Mesenchymal stem cell (in vitro differentiated cells and primary cell): ENCODE measurements around the gene TMEM50B.
A peak's percentile ranks its signal among the peaks of the same experiment; 100 is the strongest.

Source experiments
- DNase-seq: peaks from one replicate; pipeline ENCODE4 v3.0.0-alpha.2; 2013
- H2AFZ ChIP-seq: one replicate; pipeline ENCODE4 v1.6.1; 2013; ENCODE audit warnings: low read depth, mild to moderate bottlenecking, control low read depth, inconsistent platforms, low read length, moderate library complexity
- H2AK5ac ChIP-seq: 2 replicates; pipeline ENCODE4 v1.6.1; 2013; ENCODE audit warnings: low read length, moderate library complexity, mild to moderate bottlenecking, inconsistent platforms; ENCODE audit not compliant: severe bottlenecking
- H2BK120ac ChIP-seq: one replicate; pipeline ENCODE4 v1.6.1; 2013; ENCODE audit warnings: low read depth, mild to moderate bottlenecking, inconsistent platforms, low read length, moderate library complexity
- H2BK12ac ChIP-seq, 2 experiments: one replicate each; pipeline ENCODE4 v1.6.1; 2013; ENCODE audit warnings: inconsistent platforms in 2 of 2, low read length in 2 of 2, mild to moderate bottlenecking in 2 of 2, moderate library complexity in 2 of 2, control low read depth in 1 of 2
- H2BK15ac ChIP-seq: one replicate; pipeline ENCODE4 v1.6.1; 2013; ENCODE audit warnings: mild to moderate bottlenecking, low read depth, inconsistent platforms; ENCODE audit not compliant: poor library complexity, severe bottlenecking
- H2BK5ac ChIP-seq: 2 replicates; pipeline ENCODE4 v1.6.1; 2013; ENCODE audit warnings: low read depth, mild to moderate bottlenecking, low read length, control low read depth, inconsistent platforms; ENCODE audit not compliant: poor library complexity, severe bottlenecking
- H3K14ac ChIP-seq, 2 experiments: one replicate each; pipeline ENCODE4 v1.6.1; 2013; ENCODE audit warnings: inconsistent platforms in 2 of 2, low read length in 2 of 2, control low read depth in 1 of 2, mild to moderate bottlenecking in 1 of 2, moderate library complexity in 1 of 2
- H3K18ac ChIP-seq, 2 experiments: one replicate each; pipeline ENCODE4 v1.6.1; 2013; ENCODE audit warnings: inconsistent platforms in 2 of 2, low read length in 2 of 2, control low read depth in 1 of 2, low read depth in 1 of 2, mild to moderate bottlenecking in 1 of 2
- H3K23ac ChIP-seq, 2 experiments: one replicate each; pipeline ENCODE4 v1.6.1; 2013; ENCODE audit warnings: inconsistent platforms in 2 of 2, low read length in 2 of 2, mild to moderate bottlenecking in 2 of 2, moderate library complexity in 2 of 2, control low read depth in 1 of 2
- H3K27ac ChIP-seq: 2 replicates; pipeline ENCODE4 v1.5.1; 2013; ENCODE audit warnings: mild to moderate bottlenecking, moderate library complexity, low read length, control low read depth, inconsistent platforms; ENCODE audit not compliant: poor library complexity, severe bottlenecking
- H3K27me3 ChIP-seq, 2 experiments: 2 replicates each; pipeline versions ENCODE4 v1.6.1 to v1.7.0; 2013; ENCODE audit warnings: low read length in 2 of 2, mild to moderate bottlenecking in 2 of 2, moderate library complexity in 2 of 2, control low read depth in 1 of 2, inconsistent platforms in 1 of 2; ENCODE audit not compliant: control insufficient read depth in 1 of 2, insufficient read depth in 1 of 2
- H3K36me3 ChIP-seq, 2 experiments: 2 replicates each; pipeline versions ENCODE4 v1.6.1 to v1.7.0; 2013; ENCODE audit warnings: low read length in 2 of 2, control low read depth in 1 of 2, inconsistent platforms in 1 of 2, low read depth in 1 of 2, mild to moderate bottlenecking in 1 of 2; ENCODE audit not compliant: insufficient read depth in 2 of 2, control insufficient read depth in 1 of 2
- H3K4ac ChIP-seq, 2 experiments: one replicate each; pipeline ENCODE4 v1.6.1; 2013; ENCODE audit warnings: inconsistent platforms in 2 of 2, low read length in 2 of 2, mild to moderate bottlenecking in 2 of 2, moderate library complexity in 2 of 2, control low read depth in 1 of 2, low read depth in 1 of 2
- H3K4me1 ChIP-seq: 2 replicates; pipeline ENCODE4 v1.6.1; 2013; ENCODE audit warnings: low read depth, low read length, control low read depth; ENCODE audit not compliant: control insufficient read depth, insufficient read depth
- H3K4me2 ChIP-seq: 2 replicates; pipeline ENCODE4 v1.6.1; 2013; ENCODE audit warnings: low read length, mild to moderate bottlenecking, inconsistent platforms; ENCODE audit not compliant: poor library complexity, severe bottlenecking
- H3K4me3 ChIP-seq, 2 experiments: 2 replicates each; pipeline versions ENCODE4 v1.5.1 to v1.7.0; 2013; ENCODE audit warnings: low read length in 2 of 2, mild to moderate bottlenecking in 2 of 2, control low read depth in 1 of 2, low read depth in 1 of 2; ENCODE audit not compliant: insufficient read depth in 1 of 2
- H3K79me1 ChIP-seq: replicated peaks from 2 replicates; pipeline ENCODE4 v1.6.1; 2013; ENCODE audit warnings: mild to moderate bottlenecking, control low read depth, low read length, inconsistent platforms; ENCODE audit not compliant: poor library complexity, severe bottlenecking
- H3K9ac ChIP-seq: 2 replicates; pipeline ENCODE4 v1.7.0; 2013; ENCODE audit warnings: mild to moderate bottlenecking, low read length, moderate library complexity
- H3K9me3 ChIP-seq: 2 replicates; pipeline ENCODE4 v1.7.0; 2013; ENCODE audit warnings: mild to moderate bottlenecking, low read length; ENCODE audit not compliant: control insufficient read depth
- H4K8ac ChIP-seq: one replicate; pipeline ENCODE4 v1.6.1; 2013; ENCODE audit warnings: inconsistent platforms, mild to moderate bottlenecking, low read length, moderate library complexity
- H4K91ac ChIP-seq: one replicate; pipeline ENCODE4 v1.6.1; 2013; ENCODE audit warnings: mild to moderate bottlenecking, low read length, inconsistent platforms
- WGBS: methylation state at CpG from one replicate; pipeline ENCODE4 v1.1.7; 2013; ENCODE audit warnings: mixed read lengths; 5-methylcytosine and 5-hydroxymethylcytosine counted together

The TMEM50B gene

GRCh38 chr21:33437140-33437539 lies 42.6 kb downstream of the TMEM50B start:
- no peak overlapping the region for H4K91ac ChIP-seq

GRCh38 chr21:33434770-33435360 lies 44.9 kb downstream of the TMEM50B start:
- H3K36me3 ChIP-seq, result peaks cover 56 to 75% of the 10 kb centered on the region in 2 experiments
- peak overlapping the region; percentile 69 for H3K9ac ChIP-seq
- H3K4me1 ChIP-seq, result peaks cover 8% of the 10 kb centered on the region
- no peak overlapping the region for H3K4me2 ChIP-seq
- H2BK12ac ChIP-seq, result no peak overlapping the region
- no peak overlapping the region for H4K8ac ChIP-seq
- no peak overlapping the region for H2BK5ac ChIP-seq
- peak overlapping the region in 1 of 2 experiments; percentile 50 for H3K4me3 ChIP-seq
- no peak overlapping the region for H2BK120ac ChIP-seq
- peak overlapping the region in 1 of 2 experiments; percentile 11 for H3K18ac ChIP-seq
- peak overlapping the region; percentile 65 for H3K27ac ChIP-seq
- no peak overlapping the region for H3K23ac ChIP-seq
- no peaks in the 10 kb centered on the region for H3K27me3 ChIP-seq
- no peak overlapping the region for H4K91ac ChIP-seq
- peak; percentile 93 for DNase-seq
- no peak overlapping the region for H2AK5ac ChIP-seq
- no peak overlapping the region for H2BK15ac ChIP-seq
- H3K14ac ChIP-seq, result peak overlapping the region in 1 of 2 experiments; percentile 53
- H3K9me3 ChIP-seq, result no peaks in the 10 kb centered on the region
- no peak overlapping the region for H3K4ac ChIP-seq
- H3K79me1 ChIP-seq, result peaks cover 26% of the 10 kb centered on the region
- no peak overlapping the region for H2AFZ ChIP-seq
- 74% methylated on average over 5 of the region's 5 CpGs for WGBS

More at GRCh38 chr21:33437140-33437539, 42.6 kb downstream of the TMEM50B start:
- H3K18ac ChIP-seq, result no peak overlapping the region
- WGBS, result 98% methylated on average over 3 of the region's 6 CpGs
- H2BK5ac ChIP-seq, result no peak overlapping the region
- H3K9me3 ChIP-seq, result no peaks in the 10 kb centered on the region
- no peak overlapping the region for H3K4ac ChIP-seq
- H3K23ac ChIP-seq, result no peak overlapping the region
- H2AK5ac ChIP-seq, result no peak overlapping the region
- H2BK15ac ChIP-seq, result no peak overlapping the region
- no peak overlapping the region for H2BK120ac ChIP-seq
- H4K8ac ChIP-seq, result no peak overlapping the region
- no peak overlapping the region for H3K4me2 ChIP-seq
- peaks cover 45 to 57% of the 10 kb centered on the region in 2 experiments for H3K36me3 ChIP-seq
- H2AFZ ChIP-seq, result no peak overlapping the region
- H3K4me1 ChIP-seq, result peaks cover 9% of the 10 kb centered on the region
- H3K27me3 ChIP-seq, result no peaks in the 10 kb centered on the region
- no peak overlapping the region for H3K27ac ChIP-seq
- DNase-seq, result no peak
- H3K4me3 ChIP-seq, result no peak overlapping the region
- H3K79me1 ChIP-seq, result peaks cover 17% of the 10 kb centered on the region
- no peak overlapping the region for H3K14ac ChIP-seq
- no peak overlapping the region for H2BK12ac ChIP-seq
- no peak overlapping the region for H3K9ac ChIP-seq

- no peak overlapping the region for H3K18ac ChIP-seq
- H3K4me2 ChIP-seq, result no peak overlapping the region
- no peak overlapping the region for H4K91ac ChIP-seq
- H3K9ac ChIP-seq, result no peak overlapping the region
- peaks cover 54 to 81% of the 10 kb centered on the region in 2 experiments for H3K36me3 ChIP-seq
- H2AK5ac ChIP-seq, result peak overlapping the region; percentile 92
- H2AFZ ChIP-seq, result no peak overlapping the region
- WGBS, result 88% methylated on average over 7 of the region's 8 CpGs
- H3K4me3 ChIP-seq, result no peak overlapping the region
- H3K14ac ChIP-seq, result no peak overlapping the region
- peak overlapping the region; percentile 27 for H3K27ac ChIP-seq
- no peak overlapping the region for H4K8ac ChIP-seq
- no peaks in the 10 kb centered on the region for H3K9me3 ChIP-seq
- H3K23ac ChIP-seq, result no peak overlapping the region
- DNase-seq, result no peak
- no peak overlapping the region for H2BK12ac ChIP-seq
- H3K27me3 ChIP-seq, result no peaks in the 10 kb centered on the region
- no peak overlapping the region for H2BK15ac ChIP-seq
- peaks cover 19% of the 10 kb centered on the region for H3K4me1 ChIP-seq
- no peak overlapping the region for H2BK5ac ChIP-seq
- H3K79me1 ChIP-seq, result peaks cover 28% of the 10 kb centered on the region
- H3K4ac ChIP-seq, result no peak overlapping the region
- H2BK120ac ChIP-seq, result no peak overlapping the region
These were observed 46.2 kb downstream of the TMEM50B start for GRCh38 chr21:33433425-33434114.

GRCh38 chr21:33433001-33433400 lies 46.8 kb downstream of the TMEM50B start:
- H2AK5ac ChIP-seq, result no peak overlapping the region
- no peak overlapping the region for H2AFZ ChIP-seq
- H2BK15ac ChIP-seq, result no peak overlapping the region
- peaks cover 29% of the 10 kb centered on the region for H3K79me1 ChIP-seq
- H2BK5ac ChIP-seq, result no peak overlapping the region
- H3K4ac ChIP-seq, result no peak overlapping the region
- no peak overlapping the region for H3K4me3 ChIP-seq
- 97% methylated on average over 5 of the region's 8 CpGs for WGBS
- H2BK12ac ChIP-seq, result no peak overlapping the region
- no peak for DNase-seq
- H3K27ac ChIP-seq, result no peak overlapping the region
- no peak overlapping the region for H3K9ac ChIP-seq
- H3K14ac ChIP-seq, result no peak overlapping the region
- H3K4me1 ChIP-seq, result peaks cover 20% of the 10 kb centered on the region
- no peak overlapping the region for H4K91ac ChIP-seq
- H3K18ac ChIP-seq, result no peak overlapping the region
- no peak overlapping the region for H2BK120ac ChIP-seq
- H4K8ac ChIP-seq, result no peak overlapping the region
- no peaks in the 10 kb centered on the region for H3K27me3 ChIP-seq
- no peak overlapping the region for H3K23ac ChIP-seq
- no peak overlapping the region for H3K4me2 ChIP-seq
- H3K9me3 ChIP-seq, result no peaks in the 10 kb centered on the region
- H3K36me3 ChIP-seq, result peaks cover 56 to 80% of the 10 kb centered on the region in 2 experiments
